ENCODE measurements around the gene FRMD4A. TPM values are rescaled to one million over a fixed set of nuclear protein-coding genes. Genes with fewer than 3 reads are reported as not detected.

Gene FRMD4A
- total RNA-seq, 1 experiment from 2014 or later = 19.6 TPM

DNA sequence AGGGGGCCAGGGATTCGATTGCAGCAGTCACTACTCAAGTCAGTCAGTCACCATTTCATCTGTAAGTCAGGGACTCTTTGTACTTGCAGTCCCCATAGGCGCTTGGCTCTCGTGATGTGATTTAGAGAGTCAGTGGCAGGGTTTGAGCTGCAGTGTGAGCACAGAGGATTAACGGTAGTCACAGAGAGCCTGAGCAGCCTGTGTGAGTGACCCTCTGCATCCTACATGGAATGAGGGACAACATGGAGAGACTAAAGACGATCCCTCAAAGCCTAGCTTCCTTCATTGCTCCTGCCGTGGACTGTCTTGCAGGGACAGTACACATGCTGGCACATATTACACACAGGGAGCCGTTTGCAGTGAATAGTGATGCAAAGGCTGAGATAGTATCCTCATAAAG lies 687.7 kb downstream of the FRMD4A start:
- TF ChIP-seq CTCF (conservative IDR thresholded peaks at IDR 0.05) = no peak
- Histone ChIP-seq H3K27me3 (ENCODE audit: insufficient read depth, low read length) (no peaks in the 10 kb centered on the region), H3K4me2 (ENCODE audit: insufficient read depth, insufficient read length, low read length) (no peak overlapping the region), H3K9me3 (ENCODE audit: control insufficient read depth, low read depth, low read length) (peaks cover 14% of the 10 kb centered on the region), H2BK5ac (ENCODE audit: insufficient read length, low read length) (no peak overlapping the region), H4K20me1 (ENCODE audit: control insufficient read depth, insufficient read depth, insufficient read length) (no peaks in the 10 kb centered on the region), H4K5ac (ENCODE audit: insufficient read length, low read depth, low read length) (no peak overlapping the region), H3K14ac (ENCODE audit: insufficient read depth, low read length) (no peak overlapping the region), H2AFZ (ENCODE audit: low read length) (no peak overlapping the region), H3T11ph (ENCODE audit: low read length) (no peak overlapping the region), H3K4me1 (ENCODE audit: insufficient read depth, low read length) (no peaks in the 10 kb centered on the region), H2AK5ac (ENCODE audit: insufficient read length, low read length) (no peak overlapping the region), H2BK12ac (ENCODE audit: insufficient read length, low read depth, low read length) (no peak overlapping the region), H4K91ac (ENCODE audit: insufficient read length, low read depth, low read length) (no peak overlapping the region), H3K79me1 (ENCODE audit: insufficient read depth, low read depth, low read length, poor library complexity, severe bottlenecking) (no peaks in the 10 kb centered on the region), H3K4ac (ENCODE audit: low read depth, low read length) (no peak overlapping the region), H4K8ac (replicated peaks; ENCODE audit: insufficient read length, low read depth, low read length) (no peak overlapping the region), H3K79me2 (ENCODE audit: insufficient read depth, low read length) (no peaks in the 10 kb centered on the region), H2BK20ac (ENCODE audit: low read depth, low read length, poor library complexity, severe bottlenecking) (no peak overlapping the region), H2BK120ac (ENCODE audit: low read depth, low read length, poor library complexity, severe bottlenecking) (no peak overlapping the region), H3K27ac (ENCODE audit: insufficient read length, low read depth, low read length) (no peak overlapping the region), H3K23ac (ENCODE audit: insufficient read length, low read depth, low read length) (no peak overlapping the region), H3K18ac (ENCODE audit: insufficient read length, low read depth, low read length) (no peak overlapping the region), H3K23me2 (ENCODE audit: insufficient read length, low read depth, low read length, poor library complexity, severe bottlenecking) (no peaks in the 10 kb centered on the region), H3K9ac (ENCODE audit: extremely low read depth, insufficient read length, low read length) (no peak overlapping the region), H3K56ac (ENCODE audit: insufficient read length, low read depth, low read length) (no peak overlapping the region), H2BK15ac (ENCODE audit: low read depth, low read length) (no peak overlapping the region)
- Mint-ChIP-seq H3K27ac (no peak overlapping the region; a peak in 1 of 7 replicates), H3K4me3 (no peak overlapping the region), H3K27me3 (ENCODE audit: low read depth) (no peaks in the 10 kb centered on the region; the same call in 1 of the 2 replicates), H3K9me3 (peaks cover 17 to 24% of the 10 kb centered on the region in 2 experiments), H3K36me3 (ENCODE audit: insufficient read depth in 1 of 3, low read depth in 3 of 3) (peaks cover 46 to 61% (median 55%) of the 10 kb centered on the region in 3 experiments), H3K4me1 (no peaks in the 10 kb centered on the region; a peak in 1 of 4 replicates)
- no peak for DNase-seq
- WGBS (ENCODE audit: extremely low coverage, insufficient read length, low lambda C conversion rate) = no CpG with 5 or more reads among the region's 7 CpGs

Measured in H9 (cell line).